K562 (cell line): ENCODE results near the gene PRRG4. TPM values are rescaled to one million over a fixed set of nuclear protein-coding genes. Genes with fewer than 3 reads are reported as not detected.

Experiments used
- NFIC ChIP-seq: fragments of 450-650 bp; IDR thresholded peaks from 2 replicates; pipeline ENCODE4 v1.6.1; 2017; ENCODE audit warnings: mild to moderate bottlenecking, inconsistent platforms
- NR3C1 ChIP-seq: sonication (generic); formaldehyde crosslinking; IDR thresholded peaks from 2 replicates; pipeline ENCODE4 v1.8.1; 2022; ENCODE audit warnings: missing genetic modification reagents
- NRF1 ChIP-seq, 2 experiments: fragments of 450-650 bp; IDR thresholded peaks in 1 of 2; conservative IDR thresholded peaks in 1 of 2; 2 replicates each; pipeline ENCODE4 v1.6.1; 2014; ENCODE audit warnings: mild to moderate bottlenecking in 2 of 2
- NUFIP1 ChIP-seq: fragments of 450-650 bp; IDR thresholded peaks from 2 replicates; pipeline ENCODE4 v1.6.1; 2018; ENCODE audit not compliant: partially characterized antibody
- SETDB1 ChIP-seq: IDR thresholded peaks from one replicate; pipeline ENCODE4 v1.6.1; 2012; ENCODE audit warnings: low read length, control low read depth, inconsistent platforms
- TBP ChIP-seq: optimal IDR thresholded peaks from 2 replicates; pipeline ENCODE3; 2011; ENCODE audit warnings: low read depth, low read length, improper control_type of control experiment
- ZC3H4 ChIP-seq: sonication (generic); formaldehyde crosslinking; IDR thresholded peaks from 2 replicates; pipeline ENCODE4 v1.9.0; 2021; ENCODE audit warnings: missing genetic modification reagents, borderline replicate concordance
- ZFP36 ChIP-seq: fragments of 150-350 bp; IDR thresholded peaks from 2 replicates; pipeline ENCODE4 v1.6.1; 2018; ENCODE audit warnings: low read length, low read depth; ENCODE audit not compliant: partially characterized antibody
- ZNF253 ChIP-seq: fragments of 250-450 bp; sonication (Bioruptor Pico); conservative IDR thresholded peaks from 2 replicates; pipeline ENCODE4 v1.6.1; 2021; ENCODE audit warnings: mild to moderate bottlenecking
- polyA plus RNA-seq, 8 experiments: library from polyadenylated mRNA; depleted of rRNA in 4 of 8; stranded (reverse) in 5 of 8; unstranded in 3 of 8; fragments of >200 nt; fragmentation: Nextera tagmentation in 2 of 8; fragmentation: Illumina TruSeq in 1 of 8; extraction: Ambion mirVana in 2 of 8; extraction: Trizol in 1 of 8; gene quantifications; 2 replicates each; pipeline versions ENCODE4 v1.2.1 to v1.2.3, GENCODE V29; 2011 to 2014; ENCODE audit warnings: inconsistent platforms in 1 of 8, missing spikeins in 1 of 8
- total RNA-seq, 7 experiments: library from RNA; depleted of rRNA in 6 of 7; stranded (reverse); fragments of >200 nt in 6 of 7; fragmentation: Illumina TruSeq in 2 of 7; extraction: Trizol in 2 of 7; gene quantifications; 2 replicates each; pipeline versions ENCODE4 v1.2.1 to v1.2.3, GENCODE V29; 2011 to 2021; ENCODE audit warnings: low replicate concordance in 1 of 7
- TF ChIP-seq, protein P1 (sequence below), 2 experiments: fragments of 450-650 bp; IDR thresholded peaks; 2 replicates each; pipeline ENCODE4 v1.6.1; 2016; ENCODE audit warnings: mild to moderate bottlenecking in 2 of 2, borderline replicate concordance in 1 of 2, low read depth in 1 of 2, moderate library complexity in 1 of 2
- TF ChIP-seq, protein P2 (sequence below): sonication (generic); formaldehyde crosslinking; IDR thresholded peaks from 2 replicates; pipeline ENCODE4 v1.8.1; 2023; ENCODE audit warnings: mild to moderate bottlenecking, missing genetic modification reagents
- TF ChIP-seq, protein P3 (sequence below): fragments of 450-650 bp; IDR thresholded peaks from 2 replicates; pipeline ENCODE4 v1.6.1; 2014; ENCODE audit warnings: low read depth, mild to moderate bottlenecking, moderate library complexity, borderline replicate concordance

The PRRG4 gene
- total and polyA plus RNA-seq, 9 of the 15 experiments (the other 6 are each of a cell fraction or from before 2014, with no cell fraction given), result not detected

DNA sequence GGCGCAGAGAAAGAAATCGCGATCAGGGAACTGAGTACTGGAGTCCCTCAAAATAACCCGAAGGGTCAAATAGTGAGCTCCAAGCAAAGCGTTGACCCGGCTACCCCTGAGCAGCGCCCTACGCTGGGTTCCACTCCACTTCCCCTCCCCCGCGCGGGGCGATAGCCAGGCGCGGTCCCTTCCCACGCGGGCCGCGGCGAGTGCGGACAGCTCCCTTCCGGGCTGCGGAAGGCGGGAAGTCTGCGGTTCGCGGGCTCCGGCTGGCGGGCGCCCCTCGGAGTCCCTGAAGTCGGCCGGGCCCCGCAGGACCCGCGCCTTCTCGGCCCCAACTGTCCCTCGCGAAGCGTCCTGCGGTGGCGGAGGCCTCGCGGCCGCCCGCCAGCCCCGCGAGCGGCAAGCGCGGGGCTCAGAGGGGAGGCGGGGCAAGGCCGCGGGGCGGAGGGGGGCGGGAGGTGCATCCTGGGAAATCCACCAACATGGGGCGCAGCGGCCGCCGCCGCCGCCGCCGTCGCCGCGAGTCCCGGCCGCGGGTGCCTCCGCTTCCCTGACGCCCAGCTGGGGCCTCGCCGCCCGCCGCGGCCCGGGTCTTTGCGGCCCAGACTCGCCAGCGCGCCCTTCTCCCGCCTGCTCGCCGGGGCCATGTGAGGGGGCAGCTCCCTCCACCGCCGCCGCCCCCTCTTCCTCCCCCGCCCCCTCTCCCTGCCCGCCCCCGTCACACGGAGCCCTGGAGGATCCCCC is 62.8 kb downstream of the PRRG4 start, which contains the start of gene QSER1 (continued):
- TF ChIP-seq, protein P1, sequence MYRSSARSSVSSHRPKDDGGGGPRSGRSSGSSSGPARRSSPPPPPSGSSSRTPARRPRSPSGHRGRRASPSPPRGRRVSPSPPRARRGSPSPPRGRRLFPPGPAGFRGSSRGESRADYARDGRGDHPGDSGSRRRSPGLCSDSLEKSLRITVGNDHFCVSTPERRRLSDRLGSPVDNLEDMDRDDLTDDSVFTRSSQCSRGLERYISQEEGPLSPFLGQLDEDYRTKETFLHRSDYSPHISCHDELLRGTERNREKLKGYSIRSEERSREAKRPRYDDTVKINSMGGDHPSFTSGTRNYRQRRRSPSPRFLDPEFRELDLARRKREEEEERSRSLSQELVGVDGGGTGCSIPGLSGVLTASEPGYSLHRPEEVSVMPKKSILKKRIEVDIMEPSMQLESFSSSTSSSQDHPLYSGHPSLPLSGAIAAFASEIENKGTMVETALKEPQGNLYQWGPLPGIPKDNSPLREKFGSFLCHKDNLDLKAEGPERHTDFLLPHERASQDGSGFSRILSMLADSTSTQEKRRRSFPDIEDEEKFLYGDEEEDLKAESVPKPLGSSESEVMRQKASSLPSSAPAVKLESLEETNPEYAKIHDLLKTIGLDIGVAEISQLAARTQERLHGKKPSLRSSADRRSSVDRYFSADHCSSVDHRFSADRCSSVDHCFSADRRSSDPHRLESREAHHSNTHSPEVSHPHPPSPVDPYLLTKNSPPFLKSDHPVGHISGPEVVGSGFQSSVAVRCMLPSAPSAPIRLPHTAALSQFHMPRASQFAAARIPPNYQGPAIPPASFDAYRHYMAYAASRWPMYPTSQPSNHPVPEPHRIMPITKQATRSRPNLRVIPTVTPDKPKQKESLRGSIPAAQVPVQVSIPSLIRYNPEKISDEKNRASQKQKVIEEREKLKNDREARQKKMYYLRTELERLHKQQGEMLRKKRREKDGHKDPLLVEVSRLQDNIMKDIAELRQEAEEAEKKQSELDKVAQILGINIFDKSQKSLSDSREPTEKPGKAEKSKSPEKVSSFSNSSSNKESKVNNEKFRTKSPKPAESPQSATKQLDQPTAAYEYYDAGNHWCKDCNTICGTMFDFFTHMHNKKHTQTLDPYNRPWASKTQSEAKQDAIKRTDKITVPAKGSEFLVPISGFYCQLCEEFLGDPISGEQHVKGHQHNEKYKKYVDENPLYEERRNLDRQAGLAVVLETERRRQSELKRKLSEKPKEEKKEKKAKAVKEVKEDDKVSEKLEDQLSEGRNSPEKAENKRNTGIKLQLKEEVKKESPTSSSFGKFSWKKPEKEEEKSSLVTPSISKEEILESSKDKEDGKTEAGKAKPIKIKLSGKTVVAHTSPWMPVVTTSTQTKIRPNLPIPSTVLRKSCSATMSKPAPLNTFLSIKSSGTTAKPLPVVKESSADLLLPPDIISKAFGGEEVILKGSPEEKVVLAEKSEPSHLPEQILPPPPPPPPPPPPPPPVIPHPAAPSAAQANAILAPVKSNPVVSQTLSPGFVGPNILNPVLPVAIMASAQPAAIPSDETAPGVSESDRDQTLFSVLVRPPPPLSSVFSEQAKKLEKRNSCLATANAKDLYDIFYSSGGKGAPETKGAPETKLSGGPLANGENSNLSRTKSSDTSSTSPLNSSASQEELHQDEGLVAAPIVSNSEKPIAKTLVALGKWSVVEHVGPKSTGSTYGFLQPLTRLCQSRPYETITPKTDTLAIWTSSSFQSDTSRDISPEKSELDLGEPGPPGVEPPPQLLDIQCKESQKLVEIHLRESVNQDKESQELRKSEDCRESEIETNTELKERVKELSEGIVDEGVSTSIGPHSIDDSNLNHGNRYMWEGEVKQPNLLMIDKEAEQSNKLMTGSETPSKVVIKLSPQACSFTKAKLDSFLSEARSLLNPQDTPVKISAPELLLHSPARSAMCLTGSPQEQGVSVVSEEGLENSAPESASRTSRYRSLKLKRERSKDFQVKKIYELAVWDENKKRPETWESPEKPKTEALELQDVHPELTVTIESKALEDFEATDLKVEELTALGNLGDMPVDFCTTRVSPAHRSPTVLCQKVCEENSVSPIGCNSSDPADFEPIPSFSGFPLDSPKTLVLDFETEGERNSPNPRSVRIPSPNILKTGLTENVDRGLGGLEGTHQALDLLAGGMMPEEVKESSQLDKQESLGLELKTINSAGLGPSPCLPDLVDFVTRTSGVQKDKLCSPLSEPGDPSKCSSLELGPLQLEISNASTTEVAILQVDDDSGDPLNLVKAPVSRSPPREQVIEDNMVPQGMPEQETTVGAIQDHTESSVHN (IDR thresholded peaks at IDR 0.05; ENCODE audit: borderline replicate concordance in 1 of 2, low read depth in 1 of 2), result no peak
- TF ChIP-seq NFIC (peak; percentile 52), NR3C1 (CRISPR knock-in tag) (0 out of 2 replicates have a peak, but pooled peaks have one; percentile 51), NUFIP1 (no peak), SETDB1 (no peak), ZFP36 (no peak), ZNF253 (CRISPR knock-in tag) (no peak), ZC3H4 (CRISPR knock-in tag) (no peak), TBP (peak; percentile 43), NRF1 (conservative IDR thresholded peaks at IDR 0.05 in 1 of 2, IDR thresholded peaks at IDR 0.05 in 1 of 2) (peak; percentile 31 to 49; a peak in 3 of 4 replicates)
- TF ChIP-seq, protein P2, sequence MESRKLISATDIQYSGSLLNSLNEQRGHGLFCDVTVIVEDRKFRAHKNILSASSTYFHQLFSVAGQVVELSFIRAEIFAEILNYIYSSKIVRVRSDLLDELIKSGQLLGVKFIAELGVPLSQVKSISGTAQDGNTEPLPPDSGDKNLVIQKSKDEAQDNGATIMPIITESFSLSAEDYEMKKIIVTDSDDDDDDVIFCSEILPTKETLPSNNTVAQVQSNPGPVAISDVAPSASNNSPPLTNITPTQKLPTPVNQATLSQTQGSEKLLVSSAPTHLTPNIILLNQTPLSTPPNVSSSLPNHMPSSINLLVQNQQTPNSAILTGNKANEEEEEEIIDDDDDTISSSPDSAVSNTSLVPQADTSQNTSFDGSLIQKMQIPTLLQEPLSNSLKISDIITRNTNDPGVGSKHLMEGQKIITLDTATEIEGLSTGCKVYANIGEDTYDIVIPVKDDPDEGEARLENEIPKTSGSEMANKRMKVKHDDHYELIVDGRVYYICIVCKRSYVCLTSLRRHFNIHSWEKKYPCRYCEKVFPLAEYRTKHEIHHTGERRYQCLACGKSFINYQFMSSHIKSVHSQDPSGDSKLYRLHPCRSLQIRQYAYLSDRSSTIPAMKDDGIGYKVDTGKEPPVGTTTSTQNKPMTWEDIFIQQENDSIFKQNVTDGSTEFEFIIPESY (CRISPR knock-in tag), result 0 out of 2 replicates have a peak, but pooled peaks have one; percentile 20
- TF ChIP-seq, protein P3, sequence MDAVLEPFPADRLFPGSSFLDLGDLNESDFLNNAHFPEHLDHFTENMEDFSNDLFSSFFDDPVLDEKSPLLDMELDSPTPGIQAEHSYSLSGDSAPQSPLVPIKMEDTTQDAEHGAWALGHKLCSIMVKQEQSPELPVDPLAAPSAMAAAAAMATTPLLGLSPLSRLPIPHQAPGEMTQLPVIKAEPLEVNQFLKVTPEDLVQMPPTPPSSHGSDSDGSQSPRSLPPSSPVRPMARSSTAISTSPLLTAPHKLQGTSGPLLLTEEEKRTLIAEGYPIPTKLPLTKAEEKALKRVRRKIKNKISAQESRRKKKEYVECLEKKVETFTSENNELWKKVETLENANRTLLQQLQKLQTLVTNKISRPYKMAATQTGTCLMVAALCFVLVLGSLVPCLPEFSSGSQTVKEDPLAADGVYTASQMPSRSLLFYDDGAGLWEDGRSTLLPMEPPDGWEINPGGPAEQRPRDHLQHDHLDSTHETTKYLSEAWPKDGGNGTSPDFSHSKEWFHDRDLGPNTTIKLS, result peak; percentile 49; the same call in 1 of the 2 replicates
